ENCODE data around the gene RRAS.
"Not testable (repeated sequence)": the region's sequence is repeated elsewhere in the genome, so short reads cannot be mapped to it uniquely, and the experiment has no call there.

Gene RRAS

DNA sequence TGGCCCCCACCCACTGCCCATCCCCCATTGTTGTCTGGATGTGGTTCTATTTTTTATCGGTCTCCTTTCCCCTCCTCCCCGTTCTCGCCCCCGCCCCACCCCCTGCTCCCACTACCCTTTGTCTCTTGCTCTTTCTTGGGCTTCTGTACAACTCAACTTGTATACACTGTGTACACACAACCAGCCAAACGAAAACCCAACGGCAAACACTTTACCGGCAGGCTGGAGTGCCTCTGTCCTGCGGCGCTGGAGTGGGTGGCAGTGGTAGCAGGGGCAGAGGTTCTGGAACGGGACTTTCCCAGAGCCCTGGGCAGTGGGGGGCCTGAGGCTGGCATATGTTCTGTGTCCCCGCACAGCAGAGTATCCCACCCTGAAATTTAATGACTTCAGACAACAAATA, 13.7 kb downstream of the RRAS start:
- no peak for FAIRE-seq

DNA sequence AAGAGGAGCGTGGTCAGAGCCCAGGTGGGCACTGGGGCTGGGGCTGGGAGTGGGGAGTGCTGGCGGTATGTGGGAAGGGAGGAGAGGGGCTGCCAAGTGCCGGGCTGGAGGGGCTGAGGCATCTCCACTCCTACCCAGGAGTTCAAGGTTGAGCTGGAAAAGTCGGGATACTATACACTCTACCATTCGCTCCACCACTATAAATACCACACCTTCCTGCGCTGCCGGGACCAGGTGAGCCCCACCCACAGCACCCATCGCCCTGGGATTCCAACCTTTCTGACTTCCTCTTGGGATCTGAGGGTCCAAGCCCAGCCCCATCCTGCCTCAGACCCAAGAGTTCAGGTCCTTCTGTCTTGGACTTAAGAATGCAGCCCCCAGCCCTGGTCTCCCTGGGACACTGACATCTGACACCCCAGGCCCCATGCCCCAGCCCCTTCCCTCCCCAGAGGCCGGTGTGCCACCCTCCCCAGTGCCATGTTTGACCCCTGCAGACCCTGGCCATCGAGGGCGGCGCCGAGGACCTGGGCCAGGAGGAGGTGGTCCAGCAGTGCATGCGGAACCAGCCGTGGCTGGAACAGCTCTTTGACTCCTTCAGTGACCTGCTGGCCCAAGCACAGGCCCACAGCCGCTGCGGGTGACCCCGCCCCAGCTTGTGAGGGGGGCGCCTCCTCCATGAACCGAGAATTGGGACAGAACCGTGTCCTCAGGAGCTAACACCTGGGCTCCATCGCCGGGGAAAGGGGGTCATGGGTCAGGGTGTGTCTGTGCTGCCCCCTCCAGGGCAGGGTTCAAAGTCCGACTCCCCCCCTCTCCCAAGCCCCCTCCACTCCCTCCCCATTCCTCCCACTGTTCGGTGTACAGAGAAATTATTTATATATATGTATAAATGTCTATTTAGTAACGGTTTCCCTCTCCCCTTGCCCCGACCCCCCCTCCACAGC, 14.7 kb downstream of the RRAS start:
- FAIRE-seq, result no peak

DNA sequence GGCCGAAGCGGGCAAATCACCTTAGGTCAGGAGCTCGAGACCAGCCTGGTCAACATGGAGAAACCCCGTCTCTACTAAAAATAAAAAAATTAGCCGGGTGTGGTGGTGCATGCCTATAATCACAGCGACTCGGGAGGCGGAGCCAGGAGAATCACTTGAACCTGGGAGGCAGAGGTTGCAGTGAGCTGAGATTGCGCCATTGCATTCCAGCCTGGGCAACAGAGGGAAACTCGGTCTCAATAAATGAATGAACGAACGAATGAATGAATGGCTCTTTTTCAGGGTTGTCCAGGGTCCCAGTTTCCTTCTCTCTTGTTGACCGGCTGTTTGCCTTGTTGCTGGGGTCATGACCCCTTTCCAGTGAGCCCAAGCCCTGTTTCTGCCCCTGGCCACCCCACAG, 22.1 kb downstream of the RRAS start:
- FAIRE-seq, result not testable (repeated sequence)

DNA sequence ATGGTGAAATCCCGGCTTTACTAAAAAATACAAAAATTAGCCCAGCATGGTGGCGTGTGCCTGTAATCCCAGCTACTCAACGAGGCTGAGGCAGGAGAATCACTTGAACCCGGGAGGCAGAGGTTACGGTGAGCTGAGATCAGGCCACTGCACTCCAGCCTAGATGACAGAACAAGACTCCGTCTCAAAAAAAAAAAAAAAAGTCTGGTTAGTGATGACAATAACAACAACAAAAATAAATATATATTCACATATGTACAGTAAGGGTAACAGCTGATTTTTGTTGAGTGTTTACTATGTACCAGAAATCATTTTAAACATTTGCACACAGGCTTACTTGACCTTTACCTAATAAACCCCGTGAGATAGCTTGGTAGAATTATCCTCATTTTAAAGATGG, 23.0 kb downstream of the RRAS start:
- no peak for FAIRE-seq

DNA sequence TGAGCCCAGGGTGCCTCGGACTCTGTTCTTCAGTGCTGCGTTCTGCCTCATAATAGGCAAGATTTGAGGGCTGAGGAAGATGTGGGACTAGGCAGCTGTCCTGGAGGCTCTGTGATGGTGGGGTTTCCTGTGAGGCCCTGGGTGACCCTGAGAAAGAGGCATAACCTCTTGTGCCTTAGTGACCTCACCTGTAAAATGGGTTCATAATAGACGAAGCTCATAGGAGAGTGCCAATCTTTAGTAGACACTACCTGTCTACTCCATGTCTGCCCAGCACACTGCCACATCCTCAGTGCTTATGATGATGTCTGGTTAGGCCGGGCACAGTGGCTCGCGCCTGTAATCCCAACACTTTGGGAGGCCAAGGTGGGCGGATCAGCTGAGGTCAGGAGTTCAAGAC, 23.4 kb downstream of the RRAS start:
- FAIRE-seq, result no peak

DNA sequence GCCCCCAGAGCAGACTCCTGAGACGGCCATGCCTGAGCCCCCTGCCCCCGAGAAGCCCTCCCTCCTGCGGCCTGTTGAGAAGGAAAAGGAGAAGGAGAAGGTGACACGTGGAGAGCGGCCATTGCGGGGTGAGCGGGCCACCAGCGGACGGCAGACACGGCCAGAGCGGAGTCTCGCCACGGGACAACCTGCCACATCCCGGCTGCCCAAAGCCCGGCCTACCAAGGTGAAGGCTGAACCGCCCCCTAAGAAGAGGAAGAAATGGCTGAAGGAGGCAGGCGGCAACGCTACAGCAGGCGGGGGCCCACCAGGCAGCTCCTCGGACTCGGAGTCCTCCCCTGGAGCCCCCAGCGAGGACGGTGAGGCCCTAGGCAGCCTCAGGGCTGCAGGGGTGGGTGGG, 24.1 kb downstream of the RRAS start:
- FAIRE-seq, result no peak

DNA sequence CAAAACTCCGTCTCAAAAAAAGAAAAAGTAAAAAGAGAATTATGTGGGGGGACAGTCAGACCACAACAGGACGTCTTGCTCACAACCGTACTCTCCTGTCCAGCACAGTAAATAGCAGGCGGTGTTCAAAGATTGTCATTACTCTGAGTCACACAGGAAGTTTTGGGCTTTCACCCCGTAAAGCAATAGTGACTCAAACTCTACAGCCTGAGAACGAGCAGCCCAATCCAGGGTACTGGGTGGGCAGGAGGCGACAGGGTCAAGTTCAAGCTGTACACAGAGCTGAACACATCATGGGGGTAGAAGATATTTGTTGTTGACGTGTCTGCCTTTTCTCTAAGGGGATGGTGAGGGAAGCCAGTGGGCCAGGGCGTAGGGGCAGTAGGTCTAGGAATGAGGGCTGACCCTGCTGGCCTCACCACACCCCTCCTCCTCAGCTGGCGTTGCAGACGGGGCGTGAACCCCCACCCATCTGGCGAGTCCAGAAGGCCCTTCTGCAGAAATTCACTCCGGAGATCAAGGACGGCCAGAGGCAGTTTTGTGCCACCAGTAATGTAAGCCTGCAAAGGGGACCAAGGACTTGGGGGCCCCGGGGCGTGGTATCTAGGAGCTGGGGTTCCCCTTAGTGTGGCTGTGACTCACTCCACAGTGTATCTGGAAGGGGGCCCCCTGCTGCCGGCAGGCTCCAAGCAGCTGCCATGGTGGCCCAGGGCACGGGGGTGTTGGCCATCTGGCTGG, 25.7 kb downstream of the RRAS start:
- no peak for FAIRE-seq

DNA sequence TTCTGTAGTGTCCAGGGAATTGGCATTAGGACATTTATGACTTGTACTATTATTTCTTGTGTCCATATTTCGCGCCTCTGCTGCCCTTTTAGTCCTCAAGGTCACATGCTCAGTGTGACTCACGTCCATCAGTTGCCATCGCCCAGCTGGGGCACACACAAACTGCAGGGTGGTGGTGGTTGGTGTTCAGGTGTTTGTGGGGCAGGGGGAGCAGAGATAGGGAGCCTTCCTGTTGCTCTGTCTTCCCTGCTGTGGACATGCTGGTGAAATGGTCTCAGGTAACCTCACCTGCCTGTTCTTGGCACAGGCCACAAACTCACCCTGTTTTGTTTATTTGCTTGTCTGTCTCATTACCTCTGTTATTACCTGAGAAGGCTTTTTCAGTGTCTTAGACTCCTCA, 26.6 kb downstream of the RRAS start:
- FAIRE-seq, result no peak

DNA sequence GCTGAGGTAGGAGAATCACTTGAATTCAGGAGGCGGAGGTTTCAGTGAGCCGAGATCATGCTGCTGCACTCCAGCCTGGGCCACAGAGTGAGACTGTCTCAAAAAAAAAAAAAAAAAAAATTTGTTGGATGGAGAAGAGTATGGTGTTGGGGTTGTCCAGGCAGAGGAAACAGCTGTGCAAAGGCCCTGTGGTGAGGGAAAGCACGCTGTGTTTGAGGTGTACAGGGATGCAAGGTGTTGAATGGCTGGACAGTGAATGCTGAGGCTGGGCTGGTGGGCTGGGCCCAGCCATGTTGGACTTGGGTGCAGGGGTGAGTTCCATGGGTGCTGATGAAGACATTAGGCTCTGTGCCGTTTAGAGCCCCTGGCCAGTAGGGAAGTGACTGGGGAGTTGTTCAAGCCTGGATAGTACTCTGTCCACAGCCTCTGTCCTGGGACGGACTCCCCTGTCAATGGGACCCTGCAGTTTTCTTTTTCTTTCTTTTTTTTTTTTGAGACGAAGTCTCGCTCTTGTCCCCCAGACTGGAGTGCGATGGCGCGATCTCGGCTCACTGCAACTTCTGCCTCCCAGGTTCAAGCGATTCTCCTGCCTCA, 30.3 kb downstream of the RRAS start:
- no peak for FAIRE-seq

DNA sequence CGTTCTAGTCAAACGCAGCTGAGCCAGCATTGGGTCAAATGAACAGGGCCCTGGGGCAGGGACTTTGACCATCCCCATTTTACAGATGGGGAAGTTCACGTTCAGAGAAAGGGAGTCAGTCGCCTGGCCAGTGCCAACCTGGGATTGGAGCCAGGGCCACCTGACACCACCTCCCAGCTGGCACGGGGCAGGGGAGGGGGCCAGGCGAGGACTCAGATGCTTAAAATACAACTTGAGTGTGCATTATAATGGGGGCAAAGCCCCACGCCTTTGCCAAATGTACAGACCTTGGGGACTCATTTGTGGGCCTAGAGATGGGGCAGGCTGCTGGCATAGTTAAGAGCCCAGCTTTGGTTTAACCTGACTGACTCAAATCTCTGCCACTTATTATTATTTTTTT, 34.3 kb downstream of the RRAS start:
- no peak for FAIRE-seq

DNA sequence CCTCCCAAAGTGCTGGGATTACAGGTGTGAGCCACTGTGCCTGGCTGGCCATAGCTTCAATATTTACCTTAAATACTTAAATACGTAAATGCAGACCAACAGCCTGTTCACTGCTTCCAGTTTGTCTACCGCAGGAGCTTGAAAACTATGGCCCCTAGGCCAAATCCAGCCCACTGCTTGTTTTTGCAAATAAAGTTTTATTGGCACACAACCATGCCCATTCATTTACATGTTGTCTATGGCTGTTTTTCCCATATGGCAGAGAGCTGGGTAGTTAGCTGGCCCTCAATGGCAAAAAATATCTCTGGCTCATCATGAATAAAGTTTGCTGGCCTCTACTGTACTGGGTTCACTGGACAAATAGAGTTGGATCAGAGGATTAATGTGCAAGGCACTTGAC, 37.1 kb downstream of the RRAS start:
- FAIRE-seq, result no peak

DNA sequence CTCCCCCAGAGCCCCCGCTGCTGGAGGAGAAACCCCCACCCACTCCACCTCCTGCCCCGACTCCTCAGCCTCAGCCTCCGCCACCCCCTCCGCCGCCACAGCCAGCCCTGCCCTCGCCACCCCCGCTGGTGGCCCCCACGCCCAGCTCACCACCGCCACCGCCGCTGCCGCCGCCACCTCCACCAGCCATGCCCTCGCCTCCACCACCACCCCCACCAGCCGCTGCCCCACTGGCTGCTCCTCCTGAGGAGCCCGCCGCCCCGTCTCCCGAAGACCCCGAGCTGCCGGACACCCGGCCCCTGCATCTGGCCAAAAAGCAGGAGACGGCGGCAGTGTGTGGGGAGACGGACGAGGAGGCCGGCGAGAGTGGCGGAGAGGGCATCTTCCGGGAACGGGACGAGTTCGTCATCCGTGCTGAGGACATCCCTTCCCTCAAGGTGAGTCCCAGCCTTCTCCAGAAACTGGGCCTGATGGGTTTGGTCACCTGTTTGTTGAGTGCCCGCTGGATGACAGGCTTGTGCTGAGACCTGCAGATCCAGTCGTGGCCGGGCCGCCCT, 38.4 kb downstream of the RRAS start:
- FAIRE-seq, result no peak

DNA sequence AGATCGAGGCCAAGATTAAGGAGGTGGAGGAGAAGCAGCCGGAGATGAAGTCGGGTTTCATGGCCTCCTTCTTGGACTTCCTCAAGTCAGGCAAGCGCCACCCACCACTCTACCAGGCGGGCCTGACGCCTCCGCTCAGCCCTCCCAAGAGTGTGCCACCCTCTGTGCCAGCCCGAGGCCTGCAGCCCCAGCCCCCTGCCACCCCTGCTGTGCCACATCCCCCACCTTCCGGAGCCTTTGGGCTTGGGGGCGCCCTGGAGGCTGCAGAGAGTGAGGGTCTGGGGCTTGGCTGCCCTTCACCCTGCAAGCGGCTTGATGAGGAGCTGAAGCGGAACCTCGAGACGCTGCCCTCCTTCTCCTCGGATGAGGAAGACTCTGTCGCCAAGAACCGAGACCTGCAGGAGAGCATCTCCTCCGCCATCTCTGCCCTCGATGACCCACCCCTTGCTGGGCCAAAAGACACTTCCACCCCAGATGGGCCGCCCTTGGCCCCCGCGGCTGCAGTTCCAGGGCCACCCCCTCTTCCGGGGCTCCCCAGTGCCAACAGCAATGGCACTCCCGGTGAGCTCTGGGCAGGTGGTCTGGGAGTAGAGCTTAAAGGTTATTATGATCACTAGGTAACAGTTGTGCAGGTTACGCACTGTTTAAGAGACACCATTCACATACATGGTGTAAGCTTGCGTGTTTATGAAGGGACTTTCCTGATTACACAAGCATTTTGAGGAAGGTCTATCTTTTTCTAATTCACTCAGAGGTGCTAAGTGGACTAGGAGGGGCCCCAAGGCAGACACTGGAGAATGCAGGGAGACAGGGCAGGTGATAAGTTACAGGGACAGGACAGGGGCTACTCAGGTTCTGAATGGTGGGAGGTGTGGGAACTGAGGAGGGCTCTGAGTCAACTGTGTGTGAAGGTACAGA, 40.3 kb downstream of the RRAS start:
- no peak for FAIRE-seq

DNA sequence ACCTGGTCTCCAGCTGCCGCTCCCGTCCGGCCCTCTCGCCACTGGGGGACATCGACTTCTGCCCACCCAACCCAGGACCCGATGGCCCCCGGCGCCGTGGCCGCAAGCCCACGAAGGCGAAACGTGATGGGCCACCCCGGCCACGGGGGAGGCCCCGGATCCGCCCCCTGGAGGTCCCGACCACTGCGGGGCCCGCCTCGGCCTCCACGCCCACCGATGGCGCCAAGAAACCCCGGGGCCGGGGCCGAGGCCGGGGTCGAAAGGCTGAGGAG, 42.3 kb downstream of the RRAS start:
- FAIRE-seq, result no peak

DNA sequence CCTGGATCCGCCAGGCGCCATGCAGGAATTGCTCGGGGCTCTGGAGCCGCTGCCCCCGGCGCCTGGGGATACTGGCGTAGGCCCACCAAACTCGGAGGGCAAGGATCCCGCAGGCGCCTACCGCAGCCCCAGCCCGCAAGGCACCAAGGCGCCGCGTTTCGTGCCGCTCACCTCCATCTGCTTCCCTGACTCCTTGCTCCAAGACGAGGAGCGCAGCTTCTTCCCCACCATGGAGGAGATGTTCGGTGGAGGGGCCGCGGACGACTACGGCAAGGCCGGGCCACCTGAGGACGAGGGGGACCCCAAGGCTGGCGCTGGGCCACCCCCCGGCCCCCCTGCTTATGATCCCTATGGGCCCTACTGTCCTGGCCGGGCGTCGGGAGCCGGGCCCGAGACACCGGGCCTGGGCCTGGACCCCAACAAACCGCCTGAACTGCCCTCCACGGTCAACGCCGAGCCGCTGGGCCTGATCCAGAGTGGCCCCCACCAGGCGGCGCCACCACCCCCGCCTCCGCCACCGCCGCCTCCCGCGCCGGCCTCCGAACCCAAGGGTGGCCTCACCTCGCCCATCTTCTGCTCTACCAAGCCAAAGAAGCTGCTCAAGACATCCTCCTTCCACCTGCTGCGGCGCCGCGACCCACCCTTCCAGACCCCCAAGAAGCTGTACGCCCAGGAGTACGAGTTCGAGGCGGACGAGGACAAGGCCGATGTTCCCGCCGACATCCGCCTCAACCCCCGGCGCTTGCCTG, 42.8 kb downstream of the RRAS start:
- FAIRE-seq, result no peak

DNA sequence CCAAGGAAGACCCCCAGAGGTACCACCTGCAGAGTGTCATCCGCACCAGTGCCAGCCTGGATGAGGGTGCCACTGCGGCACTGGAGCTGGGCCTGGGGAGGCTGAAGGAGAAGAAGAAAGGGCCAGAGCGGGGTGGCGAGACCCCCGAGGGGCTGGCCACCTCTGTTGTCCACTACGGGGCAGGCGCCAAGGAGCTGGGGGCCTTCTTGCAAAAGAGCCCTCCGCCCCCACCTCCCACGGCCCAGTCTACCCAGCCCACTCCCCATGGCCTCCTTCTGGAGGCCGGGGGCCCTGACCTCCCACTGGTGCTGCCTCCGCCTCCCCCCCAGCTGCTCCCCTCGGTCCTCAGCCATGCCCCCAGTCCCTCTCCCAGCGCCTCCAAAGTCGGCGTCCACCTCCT, 43.5 kb downstream of the RRAS start:
- no peak for FAIRE-seq

DNA sequence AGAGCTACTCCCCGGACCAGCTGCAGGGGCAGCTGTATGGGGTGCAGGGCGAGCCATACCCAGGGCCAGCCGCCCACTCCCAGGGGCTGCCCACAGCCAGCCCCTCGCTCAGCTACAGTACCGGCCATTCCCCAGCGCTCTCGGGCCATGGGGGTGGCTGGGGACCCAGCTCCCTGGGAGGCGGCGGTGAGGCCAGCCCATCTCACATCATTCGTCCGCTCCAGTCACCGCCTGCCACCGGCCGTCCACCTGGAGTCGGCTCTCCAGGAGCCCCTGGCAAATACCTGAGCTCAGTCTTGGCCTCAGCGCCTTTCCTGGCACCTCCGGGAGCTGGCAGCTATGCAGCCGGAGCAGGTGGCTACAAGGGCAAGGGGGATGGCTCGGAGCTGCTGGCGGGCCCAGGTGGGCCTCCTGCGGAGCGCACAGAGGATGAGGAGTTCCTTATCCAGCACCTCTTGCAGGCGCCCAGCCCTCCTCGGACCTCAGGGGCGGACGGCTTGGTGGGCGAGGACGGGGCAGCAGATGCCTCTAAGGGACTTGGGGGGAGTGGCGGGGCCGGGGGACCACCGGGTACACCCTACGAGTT, 44.0 kb downstream of the RRAS start:
- FAIRE-seq, result no peak

DNA sequence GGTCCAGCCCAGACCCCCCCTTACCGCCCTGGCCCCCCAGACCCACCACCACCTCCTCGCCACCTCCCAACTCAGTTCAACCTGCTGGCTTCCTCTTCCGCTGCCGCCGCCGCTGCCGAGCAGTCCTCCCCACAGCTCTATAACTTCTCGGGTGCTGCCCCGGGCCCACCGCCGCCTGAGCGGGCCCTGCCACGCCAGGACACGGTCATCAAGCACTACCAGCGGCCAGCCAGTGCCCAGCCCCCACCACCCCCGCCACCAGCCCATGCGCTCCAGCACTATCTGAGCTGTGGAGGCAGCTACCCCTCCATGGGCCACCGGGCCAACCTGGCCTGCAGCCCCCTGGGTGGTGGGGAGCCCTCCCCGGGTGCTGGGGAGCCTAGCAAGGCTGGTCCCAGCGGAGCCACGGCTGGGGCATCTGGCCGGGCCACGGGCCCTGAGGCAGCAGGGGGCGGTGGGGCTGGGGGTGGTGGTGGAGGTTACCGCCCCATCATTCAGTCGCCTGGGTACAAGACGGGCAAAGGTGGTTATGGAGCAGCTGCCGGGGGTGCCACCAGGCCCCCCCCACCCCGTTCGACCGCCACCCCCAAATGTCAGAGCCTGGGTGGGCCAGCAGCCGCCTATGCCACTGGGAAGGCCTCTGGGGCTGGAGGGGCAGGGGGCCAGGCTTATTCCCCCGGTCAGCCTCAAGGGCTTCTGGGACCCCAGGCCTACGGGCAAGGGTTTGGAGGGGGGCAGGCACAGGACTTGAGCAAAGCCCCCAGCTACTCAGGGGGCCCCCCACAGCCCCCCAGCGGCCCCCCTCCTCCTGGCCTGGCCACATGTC, 44.7 kb downstream of the RRAS start:
- FAIRE-seq, result no peak

DNA sequence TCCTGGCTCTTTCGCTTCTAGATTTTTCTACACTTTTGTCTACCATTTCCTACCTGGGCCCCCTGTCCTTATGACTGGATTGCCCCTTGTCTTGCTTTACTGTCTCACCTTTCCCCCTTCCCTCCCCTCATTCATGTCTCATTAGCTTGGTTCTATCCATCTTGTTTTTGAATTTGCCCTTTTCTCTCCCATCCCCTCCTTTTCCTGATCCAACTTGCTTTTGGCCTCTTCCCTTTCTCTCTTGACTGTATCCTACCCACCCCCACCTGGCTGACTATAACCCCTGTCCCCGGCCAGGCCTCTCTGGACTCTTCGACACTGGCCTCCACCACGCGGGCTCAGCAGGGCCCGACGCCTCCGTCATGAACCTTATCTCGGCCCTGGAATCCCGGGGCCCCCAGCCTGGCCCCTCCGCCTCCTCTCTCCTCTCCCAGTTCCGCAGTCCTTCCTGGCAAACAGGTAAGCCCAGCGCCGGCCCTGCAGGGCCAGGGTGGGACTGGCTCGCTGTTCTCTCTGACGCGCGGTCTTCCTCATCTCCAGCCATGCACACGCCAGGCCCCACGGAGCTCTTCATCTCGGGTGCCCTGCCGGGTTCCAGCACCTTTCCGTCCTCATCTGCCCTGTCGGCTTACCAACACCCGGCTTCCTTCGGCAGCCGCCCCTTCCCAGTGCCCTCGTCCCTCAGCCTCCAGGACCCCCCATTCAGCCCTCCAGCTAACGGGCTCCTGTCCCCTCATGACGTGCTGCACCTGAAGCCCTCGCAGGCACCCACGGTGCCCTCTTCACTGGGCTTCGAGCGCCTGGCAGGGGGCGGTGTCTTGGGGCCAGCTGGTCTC, 45.6 kb downstream of the RRAS start:
- no peak for FAIRE-seq
